Stimulated activated CD8-positive, alpha-beta memory T cell treated with anti-CD3 and anti-CD28 coated beads, Interleukin-15, amount 100 ng/mL, for 1 hour (primary cell): ENCODE data around the gene CMA1.
"Not testable (repeated sequence)": the region's sequence is repeated elsewhere in the genome, so short reads cannot be mapped to it uniquely, and the experiment has no call there.

Source experiments
- DNase-seq: peaks from one replicate; pipeline ENCODE4 v3.0.0-alpha.2; 2020; ENCODE audit warnings: low read depth

Gene CMA1

GRCh38 chr14:24508155-24508840, at the start of gene CMA1:
Gene CMA1 (minus strand): TSS chr14:24508265. CDS start chr14:24508235, 30 bp downstream.
- no peak for DNase-seq

- DNase-seq = no peak
These were observed 48.7 kb upstream of the CMA1 start for GRCh38 chr14:24556756-24557155.

- not testable (repeated sequence) for DNase-seq
These were observed 41.0 kb upstream of the CMA1 start for GRCh38 chr14:24549064-24549463.

- DNase-seq = no peak
These were observed 34.4 kb upstream of the CMA1 start for GRCh38 chr14:24542346-24542936.

- no peak for DNase-seq
These were observed 27.7 kb upstream of the CMA1 start for GRCh38 chr14:24535737-24536136.

- DNase-seq = no peak
These were observed 26.2 kb upstream of the CMA1 start for GRCh38 chr14:24534286-24534685.

GRCh38 chr14:24525877-24526620, 18.0 kb upstream of the CMA1 start:
- DNase-seq = not testable (repeated sequence)

GRCh38 chr14:24518851-24519250, 10.8 kb upstream of the CMA1 start:
- no peak for DNase-seq

GRCh38 chr14:24514209-24514608, 6.1 kb upstream of the CMA1 start:
- no peak for DNase-seq

- no peak for DNase-seq
These were observed 4.9 kb upstream of the CMA1 start for GRCh38 chr14:24513009-24513408.

GRCh38 chr14:24506443-24506842, 1.6 kb downstream of the CMA1 start:
- no peak for DNase-seq

- DNase-seq = no peak
These were observed 3.6 kb downstream of the CMA1 start for GRCh38 chr14:24504425-24504950.

GRCh38 chr14:24491586-24492408, 16.3 kb downstream of the CMA1 start:
- not testable (repeated sequence) for DNase-seq

GRCh38 chr14:24483604-24484252, 24.3 kb downstream of the CMA1 start:
- no peak for DNase-seq

GRCh38 chr14:24482699-24483303, 25.3 kb downstream of the CMA1 start:
- not testable (repeated sequence) for DNase-seq

- DNase-seq = peak; percentile 7
These were observed 26.3 kb downstream of the CMA1 start for GRCh38 chr14:24481622-24482324.

- DNase-seq = not testable (repeated sequence)
These were observed 28.1 kb downstream of the CMA1 start for GRCh38 chr14:24479999-24480398.

GRCh38 chr14:24475261-24475660, 32.8 kb downstream of the CMA1 start:
- DNase-seq = no peak

GRCh38 chr14:24473211-24473610, 34.9 kb downstream of the CMA1 start:
- no peak for DNase-seq

GRCh38 chr14:24470450-24470849, 37.6 kb downstream of the CMA1 start:
- not testable (repeated sequence) for DNase-seq
